GM23248 (cell line): ENCODE measurements around the gene POU4F2. TPM values are rescaled to one million over a fixed set of nuclear protein-coding genes. Genes with fewer than 3 reads are reported as not detected.

ENCODE experiments used
- DNase-seq: peaks from one replicate; pipeline ENCODE4 v3.0.0-alpha.2; 2015
- H2AFZ ChIP-seq: fragments of 200-600 bp; sonication (generic); 2 replicates; pipeline ENCODE4 v1.6.1; 2016; ENCODE audit warnings: antibody characterized with exemption
- H3F3A ChIP-seq: fragments of 200-600 bp; sonication (generic); 2 replicates; pipeline ENCODE4 v1.6.1; 2016; ENCODE audit warnings: mild to moderate bottlenecking, antibody characterized with exemption, mixed run types; ENCODE audit not compliant: insufficient read depth
- H3K27ac ChIP-seq: fragments of 200-600 bp; sonication (generic); 2 replicates; pipeline ENCODE4 v1.5.1; 2016; ENCODE audit warnings: mild to moderate bottlenecking
- H3K27me3 ChIP-seq: fragments of 200-600 bp; sonication (generic); replicated peaks from 2 replicates; pipeline ENCODE4 v1.6.1; 2016; ENCODE audit warnings: mild to moderate bottlenecking; ENCODE audit not compliant: insufficient read depth
- H3K36me3 ChIP-seq: fragments of 200-600 bp; sonication (generic); 2 replicates; pipeline ENCODE4 v1.6.1; 2016; ENCODE audit warnings: low read depth, mild to moderate bottlenecking
- H3K4me1 ChIP-seq: fragments of 200-600 bp; sonication (generic); 2 replicates; pipeline ENCODE4 v1.6.1; 2016; ENCODE audit warnings: mild to moderate bottlenecking; ENCODE audit not compliant: insufficient read depth
- H3K4me2 ChIP-seq: fragments of 200-600 bp; sonication (generic); one replicate; pipeline ENCODE4 v1.6.1; 2016; ENCODE audit warnings: mild to moderate bottlenecking; ENCODE audit not compliant: unreplicated experiment
- H3K4me3 ChIP-seq: fragments of 200-600 bp; sonication (generic); 2 replicates; pipeline ENCODE4 v1.5.1; 2016; ENCODE audit warnings: mild to moderate bottlenecking
- H3K79me2 ChIP-seq: fragments of 200-600 bp; sonication (generic); 2 replicates; pipeline ENCODE4 v1.6.1; 2016; ENCODE audit warnings: mild to moderate bottlenecking; ENCODE audit not compliant: insufficient read depth
- H3K9ac ChIP-seq: fragments of 200-600 bp; sonication (generic); 2 replicates; pipeline ENCODE4 v1.6.1; 2016; ENCODE audit warnings: mild to moderate bottlenecking
- H3K9me2 ChIP-seq: fragments of 200-600 bp; sonication (generic); 2 replicates; pipeline ENCODE4 v1.6.1; 2016; ENCODE audit warnings: mixed run types, mild to moderate bottlenecking, moderate library complexity; ENCODE audit not compliant: insufficient read depth
- H3K9me3 ChIP-seq: fragments of 200-600 bp; sonication (generic); one replicate; pipeline ENCODE4 v1.6.1; 2017; ENCODE audit warnings: low read depth
- H4K20me1 ChIP-seq: fragments of 200-600 bp; sonication (generic); 2 replicates; pipeline ENCODE4 v1.6.0; 2016; ENCODE audit not compliant: insufficient read depth
- EZH2 ChIP-seq: fragments of 200-600 bp; sonication (generic); IDR thresholded peaks from 2 replicates; pipeline ENCODE4 v1.6.1; 2018; ENCODE audit warnings: antibody characterized with exemption, mild to moderate bottlenecking; ENCODE audit not compliant: insufficient read depth, poor library complexity, severe bottlenecking
- EZH2phosphoT487 ChIP-seq: fragments of 200-600 bp; sonication (generic); IDR thresholded peaks from 2 replicates; pipeline ENCODE4 v1.6.1; 2018; ENCODE audit warnings: antibody characterized with exemption, moderate library complexity, mild to moderate bottlenecking, low read depth; ENCODE audit not compliant: insufficient read depth
- WGBS, 2 experiments: methylation state at CpG; one replicate each; pipeline ENCODE4 v1.1.6; 2015 to 2017; ENCODE audit warnings: low lambda C conversion rate in 2 of 2, low coverage in 1 of 2; ENCODE audit errors: missing lambda C conversion rate in 2 of 2; 5-methylcytosine and 5-hydroxymethylcytosine counted together
- in situ Hi-C: fragments of 300-500 bp; cut with MboI; formaldehyde crosslinking; loops from 2 replicates; pipeline ENCODE4 v1.15.0; 2020
- polyA plus RNA-seq: library from polyadenylated mRNA; unstranded; fragments of >200 nt; fragmentation: Nextera tagmentation; extraction: Ambion mirVana; gene quantifications from 2 replicates; pipeline ENCODE4 v1.2.1, GENCODE V29; 2016
- total RNA-seq: library from RNA; depleted of rRNA; stranded (reverse); fragments of >200 nt; shearing (Covaris generic); gene quantifications from 2 replicates; pipeline ENCODE4 v1.2.3, GENCODE V29; 2014

The POU4F2 gene
- total and polyA plus RNA-seq, 2 experiments from 2014 or later = not detected

GRCh38 chr4:146643812-146644401 is 5.2 kb downstream of the POU4F2 start:
- H4K20me1 ChIP-seq = no peaks in the 10 kb centered on the region
- no peak overlapping the region for H3K27ac ChIP-seq
- no peak for TF ChIP-seq EZH2
- TF ChIP-seq EZH2phosphoT487 = no peak
- H3K9ac ChIP-seq = no peak overlapping the region
- H3K27me3 ChIP-seq = peaks cover 75% of the 10 kb centered on the region
- H3K79me2 ChIP-seq = no peaks in the 10 kb centered on the region
- DNase-seq = peak; percentile 52
- H3K4me3 ChIP-seq = no peak overlapping the region
- H3K4me1 ChIP-seq = no peaks in the 10 kb centered on the region
- H3K9me3 ChIP-seq = no peaks in the 10 kb centered on the region
- no peaks in the 10 kb centered on the region for H3K9me2 ChIP-seq
- H3K4me2 ChIP-seq = no peak overlapping the region
- H3F3A ChIP-seq = no peaks in the 10 kb centered on the region
- in situ Hi-C loops = no loop called here
- WGBS, 2 experiments = 10 to 16% methylated on average over 6 of the region's 6 CpGs
- H3K36me3 ChIP-seq = no peaks in the 10 kb centered on the region
- H2AFZ ChIP-seq = no peak overlapping the region

- H3K36me3 ChIP-seq = no peaks in the 10 kb centered on the region
- H3F3A ChIP-seq = no peaks in the 10 kb centered on the region
- peaks cover 76% of the 10 kb centered on the region for H3K27me3 ChIP-seq
- H3K79me2 ChIP-seq = no peaks in the 10 kb centered on the region
- no peak for DNase-seq
- no peaks in the 10 kb centered on the region for H3K4me1 ChIP-seq
- H4K20me1 ChIP-seq = no peaks in the 10 kb centered on the region
- H3K9me3 ChIP-seq = no peaks in the 10 kb centered on the region
- TF ChIP-seq EZH2phosphoT487 = no peak
- no peak overlapping the region for H3K9ac ChIP-seq
- H3K4me3 ChIP-seq = no peak overlapping the region
- no peak overlapping the region for H3K27ac ChIP-seq
- 6% methylated on average over 6 of the region's 6 CpGs for WGBS, 2 experiments
- no peak overlapping the region for H2AFZ ChIP-seq
- in situ Hi-C loops = no loop called here
- H3K9me2 ChIP-seq = no peaks in the 10 kb centered on the region
- no peak overlapping the region for H3K4me2 ChIP-seq
Observed at GRCh38 chr4:146645921-146646320, 7.2 kb downstream of the POU4F2 start.

GRCh38 chr4:146646593-146647325 is 8.1 kb downstream of the POU4F2 start:
- Histone ChIP-seq H3K79me2 (no peaks in the 10 kb centered on the region), H3K4me1 (no peaks in the 10 kb centered on the region), H3K4me2 (no peak overlapping the region), H3F3A (no peaks in the 10 kb centered on the region), H3K4me3 (no peak overlapping the region), H4K20me1 (no peaks in the 10 kb centered on the region), H3K27me3 (peaks cover 76% of the 10 kb centered on the region), H3K9me3 (no peaks in the 10 kb centered on the region), H3K9ac (no peak overlapping the region), H2AFZ (no peak overlapping the region), H3K9me2 (no peaks in the 10 kb centered on the region), H3K27ac (no peak overlapping the region), H3K36me3 (no peaks in the 10 kb centered on the region)
- in situ Hi-C loops = no loop called here
- 1 to 2% methylated on average over 13 of the region's 13 CpGs for WGBS, 2 experiments
- DNase-seq = no peak
- TF ChIP-seq EZH2 (no peak), EZH2phosphoT487 (no peak)

- H3K9me3 ChIP-seq = no peaks in the 10 kb centered on the region
- H3K36me3 ChIP-seq = no peaks in the 10 kb centered on the region
- H3K4me1 ChIP-seq = no peaks in the 10 kb centered on the region
- no peaks in the 10 kb centered on the region for H4K20me1 ChIP-seq
- H3K27me3 ChIP-seq = peaks cover 74% of the 10 kb centered on the region
- H3K9ac ChIP-seq = no peak overlapping the region
- no peak overlapping the region for H3K4me3 ChIP-seq
- in situ Hi-C loops = no loop called here
- H3K4me2 ChIP-seq = no peak overlapping the region
- H2AFZ ChIP-seq = no peak overlapping the region
- no peaks in the 10 kb centered on the region for H3K79me2 ChIP-seq
- no peak for TF ChIP-seq EZH2phosphoT487
- TF ChIP-seq EZH2 = peak; percentile 61
- no peaks in the 10 kb centered on the region for H3F3A ChIP-seq
- no peak overlapping the region for H3K27ac ChIP-seq
- 3 to 4% methylated on average over 36 to 39 of the region's 46 CpGs for WGBS, 2 experiments
- H3K9me2 ChIP-seq = no peaks in the 10 kb centered on the region
- DNase-seq = peak; percentile 16
Observed at GRCh38 chr4:146647615-146648460, 9.1 kb downstream of the POU4F2 start.
